Memory B cell (primary cell): ENCODE measurements around the gene MTMR3.
"Not testable (repeated sequence)": the region's sequence is repeated elsewhere in the genome, so short reads cannot be mapped to it uniquely, and the experiment has no call there.

Experiments
- ATAC-seq: fragments of 150-1000 bp; cut with Tn5 transposase; 2 replicates; pipeline ENCODE4 v1.10.0; 2021; ENCODE audit warnings: low read depth, mild to moderate bottlenecking, moderate library complexity
- DNase-seq, 2 donors: peaks; one replicate each; pipeline ENCODE4 v3.0.0; 2022; ENCODE audit warnings: low spot score in 2 of 2
- H3K27ac Mint-ChIP-seq: one replicate; pipeline ENCODE4 v1.8.0; 2022; ENCODE audit warnings: mild to moderate bottlenecking, moderate library complexity, mixed read lengths
- H3K27me3 Mint-ChIP-seq: one replicate; pipeline ENCODE4 v1.8.0; 2022; ENCODE audit warnings: mixed read lengths
- H3K36me3 Mint-ChIP-seq: one replicate; pipeline ENCODE4 v1.8.0; 2022; ENCODE audit warnings: mild to moderate bottlenecking, mixed read lengths
- H3K4me1 Mint-ChIP-seq: one replicate; pipeline ENCODE4 v1.8.0; 2022; ENCODE audit warnings: mixed read lengths
- H3K4me3 Mint-ChIP-seq: one replicate; pipeline ENCODE4 v1.8.0; 2022; ENCODE audit warnings: mild to moderate bottlenecking, moderate library complexity, mixed read lengths
- H3K9me3 Mint-ChIP-seq: one replicate; pipeline ENCODE4 v1.8.0; 2022; ENCODE audit warnings: mixed read lengths

The MTMR3 gene

DNA sequence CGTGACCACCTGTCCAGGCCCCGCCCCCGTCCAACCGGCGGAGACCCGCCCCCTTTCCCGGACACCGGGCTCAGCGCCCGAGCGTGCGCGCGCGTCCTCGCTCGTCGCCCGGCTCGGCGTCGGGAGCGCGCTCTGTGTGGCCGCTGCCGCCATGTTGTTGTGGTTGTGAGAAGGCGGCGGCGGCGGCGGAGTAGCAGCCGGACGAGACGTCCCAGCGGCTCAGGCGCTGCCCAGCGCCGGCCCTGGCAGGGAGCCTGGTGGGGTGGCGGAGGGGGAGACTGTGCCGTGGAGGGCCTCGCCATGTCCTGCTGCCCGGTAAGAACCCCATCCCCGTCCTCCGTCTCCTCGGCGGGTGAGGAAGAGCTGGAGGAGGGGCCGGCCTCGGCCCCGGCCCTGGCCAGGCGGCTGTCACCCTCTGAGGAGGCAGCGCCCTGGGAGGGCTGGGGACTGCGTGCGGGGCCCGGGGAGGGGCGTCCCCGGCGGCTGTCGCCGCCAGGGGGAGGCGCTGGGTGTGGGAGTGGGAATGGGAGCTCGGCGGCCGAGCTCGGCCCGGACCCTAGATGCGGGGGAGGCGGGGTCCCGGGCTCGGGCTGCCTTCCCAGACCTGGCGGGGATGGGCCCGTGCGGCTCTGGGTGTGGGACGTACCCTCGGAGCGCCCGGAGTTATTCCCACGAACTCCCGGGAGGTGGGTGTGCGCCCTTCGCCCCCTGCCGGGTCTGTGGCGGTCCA, at the start of gene MTMR3:
Gene MTMR3, plus strand, starts transcription at position 130 of the 730 bp plus-strand sequence. CDS start 87,886 bp downstream, outside the sequence.
- Mint-ChIP-seq H3K27me3 (peaks cover 3% of the 10 kb centered on the region), H3K9me3 (no peaks in the 10 kb centered on the region), H3K36me3 (no peaks in the 10 kb centered on the region), H3K27ac (peak within 1 kb of the TSS; percentile 93), H3K4me3 (peak within 1 kb of the TSS; percentile 93), H3K4me1 (peaks cover 6% of the 10 kb centered on the region)
- DNase-seq: peak; percentile 96
- ATAC-seq: peak; percentile 79

DNA sequence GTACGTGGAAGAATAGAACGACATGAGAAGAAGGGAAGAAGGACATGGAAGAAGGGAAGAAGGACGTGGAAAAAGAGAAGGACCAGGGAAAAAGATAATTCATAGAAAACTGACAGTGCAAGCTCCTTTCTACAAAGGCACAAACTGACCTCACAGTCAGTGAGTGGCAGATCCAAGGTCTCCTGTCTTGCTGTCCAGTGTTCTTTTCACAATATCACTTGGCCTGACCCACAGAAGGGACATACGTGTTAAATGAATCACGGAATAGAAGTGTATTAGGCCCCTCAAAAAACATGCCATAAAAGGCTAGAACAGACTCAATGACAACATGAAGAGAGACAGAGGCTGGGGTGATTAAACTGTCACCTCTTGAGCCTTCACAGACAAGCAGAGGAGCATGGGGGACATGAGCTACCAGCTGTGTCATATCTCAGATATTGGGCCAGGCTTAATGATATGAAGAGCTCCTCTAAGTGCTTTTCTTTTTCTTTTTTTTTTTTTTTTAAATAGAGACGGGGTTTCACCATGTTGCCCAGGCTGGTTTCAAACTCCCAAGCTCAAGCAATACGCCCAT, 49.5 kb upstream of the MTMR3 start:
- Mint-ChIP-seq H3K4me3 (no peak overlapping the region), H3K27ac (no peak overlapping the region), H3K27me3 (no peaks in the 10 kb centered on the region), H3K36me3 (peaks cover 22% of the 10 kb centered on the region), H3K4me1 (peaks cover 30% of the 10 kb centered on the region), H3K9me3 (no peaks in the 10 kb centered on the region)
- ATAC-seq (no peak), DNase-seq (no peak)

DNA sequence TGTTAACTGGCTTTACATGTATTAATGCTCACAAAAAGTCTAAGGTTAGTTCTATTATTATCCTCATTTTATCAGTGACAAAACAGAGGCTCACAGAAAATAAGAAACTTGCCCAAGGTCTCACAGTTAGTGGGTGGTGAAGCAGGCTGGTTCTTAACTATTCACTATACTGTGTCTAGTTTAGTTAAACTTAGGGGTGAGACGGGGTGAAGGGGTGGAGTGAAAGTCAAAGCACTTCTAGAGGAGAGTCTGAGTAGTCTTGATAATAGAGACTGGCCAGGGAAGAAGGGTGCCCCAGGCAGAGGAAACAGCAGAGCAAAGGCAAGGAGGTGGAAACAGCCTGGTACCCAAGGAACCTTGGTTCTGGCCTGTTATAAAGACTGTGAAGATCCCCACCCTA, 48.9 kb upstream of the MTMR3 start:
- no peak for DNase-seq
- Mint-ChIP-seq H3K9me3 (no peaks in the 10 kb centered on the region), H3K4me3 (no peak overlapping the region), H3K27me3 (no peaks in the 10 kb centered on the region), H3K4me1 (peaks cover 33% of the 10 kb centered on the region), H3K27ac (peak overlapping the region; percentile 17), H3K36me3 (peaks cover 22% of the 10 kb centered on the region)
- ATAC-seq: no peak

DNA sequence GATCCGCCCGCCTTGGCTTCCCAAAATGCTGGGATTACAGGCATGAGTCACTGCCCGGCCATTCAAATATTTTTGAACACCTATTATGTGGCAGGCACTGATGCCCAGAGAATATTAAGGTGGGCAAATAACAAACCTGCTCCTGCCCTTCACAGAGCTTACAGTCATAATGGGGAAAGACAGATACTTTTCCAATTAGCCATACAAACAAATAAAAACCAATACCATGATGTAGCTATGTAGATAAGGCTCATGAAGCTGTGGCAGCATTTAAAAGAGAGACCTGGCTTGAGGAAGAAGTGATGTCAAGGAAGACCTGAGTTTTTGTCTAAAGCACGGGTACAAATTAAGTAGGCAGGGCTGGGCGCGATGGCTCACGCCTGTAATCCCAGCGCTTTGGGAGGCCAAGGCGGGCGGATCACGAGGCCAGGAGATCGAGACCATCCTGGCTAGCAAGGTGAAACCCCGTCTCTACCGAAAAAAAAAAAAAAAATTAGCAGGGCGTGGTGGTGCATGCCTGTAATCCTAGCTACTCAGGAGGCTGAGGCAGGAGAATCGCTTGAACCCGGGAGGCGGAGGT, 46.1 kb upstream of the MTMR3 start:
- Mint-ChIP-seq H3K36me3 (peaks cover 18% of the 10 kb centered on the region), H3K4me1 (peaks cover 26% of the 10 kb centered on the region), H3K4me3 (peak overlapping the region; percentile 98)
- ATAC-seq, H3K27ac Mint-ChIP-seq, H3K27me3 Mint-ChIP-seq, DNase-seq, H3K9me3 Mint-ChIP-seq: not testable (repeated sequence)

DNA sequence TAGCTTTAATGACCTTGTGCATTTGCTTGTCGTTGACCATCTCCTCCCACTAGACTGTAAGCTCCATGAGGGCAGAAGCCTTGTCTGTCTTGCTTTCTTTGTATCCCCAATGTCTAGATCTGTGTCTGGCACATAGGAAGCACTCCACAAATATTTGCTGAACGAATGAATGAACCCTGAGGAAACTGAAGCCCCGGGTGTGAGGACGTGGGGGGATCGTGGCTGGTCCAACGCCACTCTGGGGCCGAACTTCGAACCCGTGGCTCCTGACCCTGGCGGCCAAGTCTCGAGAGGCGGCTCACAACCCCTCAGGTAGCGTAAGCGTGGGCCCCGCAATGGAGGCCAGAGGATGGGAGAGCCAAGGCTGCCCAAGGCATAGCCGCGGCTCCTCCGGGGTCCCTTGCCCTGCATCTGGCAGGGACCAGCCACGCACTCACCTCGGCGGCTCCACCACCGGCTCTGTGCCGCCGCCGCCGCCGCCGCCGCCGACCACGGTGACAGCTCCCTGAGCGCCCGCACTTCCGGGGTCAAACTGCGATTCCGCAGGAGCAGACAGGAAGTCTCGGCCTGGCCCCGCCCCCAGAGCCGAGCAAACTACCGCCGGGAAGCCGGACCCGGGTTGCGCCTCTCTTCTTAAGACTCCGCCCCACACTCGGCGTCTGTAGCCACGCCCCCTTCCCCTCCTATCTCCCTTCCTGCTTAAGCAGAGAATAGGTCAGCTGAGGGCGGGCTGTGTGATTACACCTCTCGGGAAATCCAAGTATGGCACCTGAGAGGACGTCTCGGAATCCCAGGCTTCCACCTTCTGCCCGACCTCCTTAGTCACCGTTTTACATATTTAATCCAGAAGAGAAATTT, 45.0 kb upstream of the MTMR3 start, which contains the start of gene ASCC2:
Gene ASCC2, minus strand, starts transcription at position 534 of the 858 bp plus-strand sequence. CDS start 5,949 bp downstream, outside the sequence.
- peaks cover 4% of the 10 kb centered on the region for H3K27me3 Mint-ChIP-seq
- ATAC-seq: peak; percentile 96
- peak within 1 kb of the TSS; percentile 94 for H3K27ac Mint-ChIP-seq
- peak within 1 kb of the TSS; percentile 98 for H3K4me3 Mint-ChIP-seq
- peaks cover 26% of the 10 kb centered on the region for H3K4me1 Mint-ChIP-seq
- H3K36me3 Mint-ChIP-seq: peaks cover 16% of the 10 kb centered on the region
- no peaks in the 10 kb centered on the region for H3K9me3 Mint-ChIP-seq
- peak; percentile 91 to 96 for DNase-seq

DNA sequence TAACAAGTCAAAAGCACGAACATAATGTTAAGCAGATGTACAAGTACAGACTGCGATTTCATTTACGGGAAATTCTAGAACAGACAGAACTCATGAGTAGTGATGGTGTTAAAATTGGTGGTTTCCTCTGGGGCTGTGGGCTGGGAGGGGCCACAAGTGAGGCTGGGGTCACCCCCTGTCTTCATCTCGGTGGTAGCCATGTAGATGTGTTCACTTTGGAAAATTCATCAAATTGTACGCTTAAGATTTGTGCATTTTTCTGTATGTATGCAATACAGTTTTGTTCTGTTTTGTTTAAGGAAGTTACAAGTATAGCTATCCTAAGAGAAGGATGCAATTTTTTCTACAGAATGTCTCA, 44.4 kb upstream of the MTMR3 start:
- Mint-ChIP-seq H3K27ac (peak overlapping the region; percentile 94), H3K36me3 (peaks cover 10% of the 10 kb centered on the region), H3K9me3 (no peaks in the 10 kb centered on the region), H3K27me3 (peaks cover 4% of the 10 kb centered on the region), H3K4me1 (peaks cover 23% of the 10 kb centered on the region), H3K4me3 (peak overlapping the region; percentile 98)
- DNase-seq (no peak), ATAC-seq (peak; percentile 8)

DNA sequence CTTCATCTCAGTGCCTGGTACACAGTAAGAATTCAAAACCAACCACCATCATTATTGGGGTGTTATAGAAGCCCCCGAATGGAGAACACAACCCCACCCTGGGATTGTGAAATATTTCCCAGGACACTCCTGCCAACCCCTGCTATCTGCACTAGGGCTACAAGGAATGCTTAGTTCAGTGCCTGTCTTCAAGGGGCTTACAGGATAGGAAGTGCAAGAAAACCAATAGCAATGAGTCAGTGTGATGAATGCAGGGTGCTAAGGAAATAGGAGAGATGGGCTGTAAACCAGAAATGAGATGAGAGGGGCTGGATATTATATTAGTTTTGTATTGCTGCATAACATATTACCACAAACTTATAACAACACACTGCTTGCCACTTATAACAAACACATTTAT, 43.9 kb upstream of the MTMR3 start:
- DNase-seq (no peak), ATAC-seq (no peak)
- H3K4me3 Mint-ChIP-seq: peak overlapping the region; percentile 98
- H3K9me3 Mint-ChIP-seq: no peaks in the 10 kb centered on the region
- H3K27ac Mint-ChIP-seq: peak overlapping the region; percentile 94
- H3K4me1 Mint-ChIP-seq: peaks cover 22% of the 10 kb centered on the region
- H3K36me3 Mint-ChIP-seq: peaks cover 9% of the 10 kb centered on the region
- peaks cover 4% of the 10 kb centered on the region for H3K27me3 Mint-ChIP-seq

DNA sequence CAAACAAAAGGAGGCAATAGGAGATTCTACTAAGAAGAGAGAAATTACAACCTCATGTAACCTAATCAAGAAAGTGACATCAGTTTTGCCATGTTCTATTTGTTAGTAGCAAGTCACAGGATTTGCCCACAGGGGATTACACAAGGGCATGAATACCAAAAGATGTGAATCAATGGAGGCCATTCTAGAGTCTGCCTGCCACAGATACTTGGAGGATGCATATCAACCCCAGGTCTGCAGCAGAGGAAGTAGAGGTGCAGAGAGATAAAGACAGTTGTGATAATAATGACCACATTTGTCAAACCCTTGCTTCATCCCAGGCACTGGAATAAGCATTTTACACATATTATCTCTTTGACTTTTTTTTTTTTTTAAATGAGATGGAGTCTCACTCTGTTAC, 42.5 kb upstream of the MTMR3 start:
- Mint-ChIP-seq H3K4me3 (no peak overlapping the region), H3K27ac (no peak overlapping the region), H3K9me3 (no peaks in the 10 kb centered on the region), H3K27me3 (peaks cover 4% of the 10 kb centered on the region), H3K4me1 (peaks cover 19% of the 10 kb centered on the region), H3K36me3 (peaks cover 5% of the 10 kb centered on the region)
- no peak for DNase-seq
- ATAC-seq: no peak

DNA sequence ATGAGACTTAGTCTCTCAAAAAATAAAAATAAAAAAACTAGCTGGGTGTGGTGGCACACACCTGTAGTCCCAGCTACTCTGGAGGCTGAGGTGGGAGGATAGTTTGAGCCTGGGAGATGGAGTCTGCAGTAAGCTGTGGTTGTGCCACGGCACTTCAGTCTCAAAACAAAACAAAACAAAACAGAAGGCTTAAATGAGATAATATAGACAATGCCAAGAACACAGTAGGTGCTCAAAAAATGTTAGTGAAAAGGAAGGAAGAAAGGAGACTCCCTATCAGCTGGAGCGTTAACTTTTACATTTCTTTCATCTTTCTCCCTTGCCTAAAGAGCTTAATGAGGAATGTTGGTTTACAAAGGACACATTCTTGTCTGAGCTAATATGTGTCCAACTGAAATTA, 40.8 kb upstream of the MTMR3 start:
- H3K4me3 Mint-ChIP-seq: no peak overlapping the region
- H3K36me3 Mint-ChIP-seq: no peaks in the 10 kb centered on the region
- no peak overlapping the region for H3K27ac Mint-ChIP-seq
- peaks cover 10% of the 10 kb centered on the region for H3K4me1 Mint-ChIP-seq
- peaks cover 4% of the 10 kb centered on the region for H3K27me3 Mint-ChIP-seq
- no peak for DNase-seq
- H3K9me3 Mint-ChIP-seq: no peaks in the 10 kb centered on the region
- ATAC-seq: no peak

DNA sequence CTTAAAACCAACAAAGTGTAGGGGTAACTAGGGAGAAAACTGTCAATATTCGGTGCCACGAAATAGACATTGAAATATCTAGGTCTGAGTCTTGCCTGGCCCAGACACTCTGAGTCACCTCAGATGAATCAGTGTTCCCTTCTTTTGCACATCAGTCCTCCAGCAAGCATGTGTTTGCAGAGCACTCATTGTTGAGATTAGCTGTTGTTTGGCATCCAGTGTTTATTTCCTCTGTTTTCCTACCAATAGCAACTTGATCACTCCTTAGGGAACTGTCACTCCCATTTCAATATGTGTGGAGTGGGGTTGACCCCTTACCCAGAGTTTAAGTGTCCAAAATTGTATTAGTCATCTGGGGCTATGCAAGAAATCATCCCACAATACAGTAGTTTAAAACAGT, 40.2 kb upstream of the MTMR3 start:
- no peak for ATAC-seq
- Mint-ChIP-seq H3K4me1 (peaks cover 7% of the 10 kb centered on the region), H3K27me3 (peaks cover 4% of the 10 kb centered on the region), H3K27ac (no peak overlapping the region), H3K4me3 (no peak overlapping the region), H3K36me3 (no peaks in the 10 kb centered on the region), H3K9me3 (no peaks in the 10 kb centered on the region)
- DNase-seq: no peak

DNA sequence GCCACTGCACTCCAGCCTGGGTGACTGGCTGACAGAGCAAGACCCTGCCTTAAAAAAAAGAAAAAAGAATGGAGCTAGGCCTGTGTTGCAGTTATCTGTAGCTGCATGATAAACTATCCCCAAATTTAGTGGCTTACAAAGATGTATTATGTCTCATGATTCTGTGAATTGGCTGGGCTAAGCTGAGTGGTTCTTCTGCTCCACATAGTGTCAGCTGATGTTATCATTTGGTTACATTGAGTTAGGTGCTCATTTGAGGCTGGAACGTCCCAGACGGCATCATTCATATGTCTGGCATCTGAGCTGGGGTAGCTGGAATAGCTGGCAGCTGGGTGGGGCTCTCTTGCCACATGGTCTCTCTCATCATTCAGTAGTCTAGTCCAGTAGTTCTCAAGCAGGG, 36.7 kb upstream of the MTMR3 start:
- Mint-ChIP-seq H3K27ac (no peak overlapping the region), H3K4me1 (peaks cover 3% of the 10 kb centered on the region), H3K27me3 (no peaks in the 10 kb centered on the region), H3K9me3 (no peaks in the 10 kb centered on the region), H3K36me3 (no peaks in the 10 kb centered on the region), H3K4me3 (no peak overlapping the region)
- no peak for ATAC-seq
- DNase-seq: no peak

DNA sequence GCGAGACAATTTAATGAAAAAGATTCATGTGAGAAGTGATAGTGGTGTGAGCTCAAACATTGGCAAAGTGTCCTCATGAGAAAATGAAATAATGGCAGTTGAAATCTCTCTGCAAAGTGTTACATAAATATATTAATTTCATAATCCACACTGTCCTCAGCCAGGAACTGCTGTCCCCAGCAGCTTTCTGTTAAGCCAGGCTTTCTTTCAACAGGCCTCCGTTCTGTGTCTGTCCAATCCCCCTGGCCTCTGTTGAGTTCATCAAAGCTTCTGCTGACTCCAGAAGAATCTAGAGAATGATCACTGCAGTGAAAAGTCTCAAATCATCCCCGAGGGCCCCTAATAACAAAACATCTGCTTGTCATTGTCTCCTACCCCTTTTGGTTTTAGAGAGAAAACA, 34.9 kb upstream of the MTMR3 start:
- Mint-ChIP-seq H3K36me3 (no peaks in the 10 kb centered on the region), H3K27ac (no peak overlapping the region), H3K9me3 (no peaks in the 10 kb centered on the region), H3K4me3 (no peak overlapping the region), H3K27me3 (peaks cover 2% of the 10 kb centered on the region), H3K4me1 (peaks cover 3% of the 10 kb centered on the region)
- ATAC-seq (no peak), DNase-seq (no peak)

DNA sequence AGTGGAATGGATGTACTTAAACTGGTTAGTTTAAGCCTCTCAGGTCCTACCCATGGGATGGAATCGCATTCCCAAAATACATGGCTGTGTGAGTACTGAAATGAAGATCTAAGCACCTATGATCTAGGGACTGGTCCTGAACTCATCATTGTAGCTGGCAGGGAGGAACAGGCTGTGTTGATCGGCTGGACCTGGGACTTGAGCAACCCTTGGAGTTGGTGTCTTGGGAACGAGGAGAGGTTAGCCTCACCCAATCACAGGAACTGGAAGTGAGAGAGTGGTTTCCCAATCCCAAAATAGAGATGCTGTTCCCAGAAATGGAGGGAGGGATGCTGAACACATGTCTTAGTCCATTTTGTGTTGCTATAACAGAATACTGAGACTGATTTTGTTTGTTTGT, 28.5 kb upstream of the MTMR3 start:
- no peaks in the 10 kb centered on the region for H3K9me3 Mint-ChIP-seq
- no peak for DNase-seq
- peaks cover 3% of the 10 kb centered on the region for H3K4me1 Mint-ChIP-seq
- ATAC-seq: no peak
- H3K4me3 Mint-ChIP-seq: no peak overlapping the region
- peaks cover 6% of the 10 kb centered on the region for H3K27me3 Mint-ChIP-seq
- no peak overlapping the region for H3K27ac Mint-ChIP-seq
- H3K36me3 Mint-ChIP-seq: no peaks in the 10 kb centered on the region
